ENCODE measurements around the gene GRIN1.

The GRIN1 gene

GRCh38 chr9:137168573-137168903 is 29.6 kb downstream of the GRIN1 start:
- TF ChIP-seq CTCF (IDR thresholded peaks at IDR 0.05; ENCODE audit: control extremely low read depth, extremely low read depth, low read depth, missing control alignments) = no peak
- ChIA-PET CTCF (interaction anchor here (1.2 to 1.4 kb wide), 2 partner anchors 69 to 72 kb away, joined by 3 read pairs; no protein-coding TSS in a partner anchor), POLR2A (no interaction called here)
- DNase-seq (ENCODE audit: extremely low spot score) = no peak

- CTCF ChIA-PET = interaction anchor here (1.2 to 1.5 kb wide), 3 partner anchors 68 to 71 kb away, joined by 3 read pairs; no protein-coding TSS in a partner anchor
Observed at GRCh38 chr9:137168904-137169856, 30.2 kb downstream of the GRIN1 start.

GRCh38 chr9:137169896-137170358 is 31.0 kb downstream of the GRIN1 start, which contains the start of gene LRRC26:
Gene LRRC26, minus strand, starts transcription at chr9:137170051. Its CDS starts 108 bp downstream, at chr9:137169943.
- TF ChIP-seq CTCF (IDR thresholded peaks at IDR 0.05; ENCODE audit: control extremely low read depth, extremely low read depth, low read depth, missing control alignments) = no peak
- CTCF ChIA-PET = interaction anchor here (1.2 to 1.5 kb wide), 3 partner anchors 19 to 71 kb away, joined by 3 to 5 read pairs (median 3); partner anchors contain the start of genes ANAPC2 and SSNA1
- no peak for DNase-seq (ENCODE audit: extremely low spot score)
- POLR2A ChIA-PET = interaction anchor here (1.8 kb wide), 1 partner anchor 19 kb away, joined by 5 read pairs; no protein-coding TSS in a partner anchor

More at GRCh38 chr9:137168904-137169856, 30.2 kb downstream of the GRIN1 start:
- TF ChIP-seq CTCF (IDR thresholded peaks at IDR 0.05; ENCODE audit: control extremely low read depth, extremely low read depth, low read depth, missing control alignments) = no peak
- POLR2A ChIA-PET = no interaction called here
- peak; percentile 61 for DNase-seq (ENCODE audit: extremely low spot score)

GRCh38 chr9:137170486-137171148 is 31.7 kb downstream of the GRIN1 start:
- DNase-seq (ENCODE audit: extremely low spot score) = no peak
- ChIA-PET POLR2A (interaction anchor here (0.9 to 1.8 kb wide), 2 partner anchors 18 to 70 kb away, joined by 3 to 5 read pairs; partner anchors contain the start of gene TUBB4B), CTCF (interaction anchor here (1.2 to 1.8 kb wide), 4 partner anchors 18 to 141 kb away, joined by 3 to 5 read pairs (median 4); partner anchors contain the start of genes ANAPC2, MAN1B1 and SSNA1)
- no peak for TF ChIP-seq CTCF (IDR thresholded peaks at IDR 0.05; ENCODE audit: control extremely low read depth, extremely low read depth, low read depth, missing control alignments)

- no peak for DNase-seq (ENCODE audit: extremely low spot score)
- POLR2A ChIA-PET = interaction anchor here (0.9 to 1.8 kb wide), 3 partner anchors 13 to 69 kb away, joined by 3 to 5 read pairs (median 3); partner anchors contain the start of gene TUBB4B
- CTCF ChIA-PET = interaction anchor here (1.2 to 1.8 kb wide), 5 partner anchors 17 to 142 kb away, joined by 3 to 7 read pairs (median 5); partner anchors contain the start of genes ANAPC2, MAN1B1 and SSNA1
- no peak for TF ChIP-seq CTCF (IDR thresholded peaks at IDR 0.05; ENCODE audit: control extremely low read depth, extremely low read depth, low read depth, missing control alignments)
Observed at GRCh38 chr9:137171149-137171900, 32.4 kb downstream of the GRIN1 start.
